Right ventricle myocardium inferior (tissue), 1 donor: ENCODE results near the gene TMEM80. TPM values are rescaled to one million over a fixed set of nuclear protein-coding genes. Genes with fewer than 3 reads are reported as not detected.
A peak's percentile ranks its signal among the peaks of the same experiment; 100 is the strongest.
"Not testable (repeated sequence)": the region's sequence is repeated elsewhere in the genome, so short reads cannot be mapped to it uniquely, and the experiment has no call there.

Experiments used
- ATAC-seq: fragments of 200-7000 bp; cut with Tn5 transposase; one replicate; pipeline ENCODE4 v1.9.1; 2020; ENCODE audit warnings: mild to moderate bottlenecking, moderate library complexity
- DNase-seq: peaks from one replicate; pipeline ENCODE4 v3.0.0; 2021; ENCODE audit errors: missing footprints
- intact Hi-C: fragments of 100-400 bp; cut with DNase I; formaldehyde crosslinking; loops from one replicate; pipeline ENCODE4 v1.11.0; 2022
- long read RNA-seq: library from polyadenylated mRNA; unstranded; transcript quantifications from one replicate; pipeline ENCODE4 v2.0.0, GENCODE V29; 2021
- total RNA-seq: library from RNA; stranded (reverse); fragmentation: NEBNext Ultra II Directional; extraction: Animal tissue kit (Norgen Biotek cat#: 25700); gene quantifications from one replicate; pipeline ENCODE4 v1.2.1, GENCODE V29; 2021
- donor health status: DM: no; HTN: yes; CAD: no; lungs with severe emphysema.

The TMEM80 gene
- total RNA-seq: 9.9 TPM
- long read RNA-seq, partial matches to known transcripts: 1 of 8 reads
- long read RNA-seq, other reads (novel, unspliced or antisense): 7 of 8 reads

GRCh38 chr11:695538-696248, at the start of gene TMEM80:
Gene TMEM80, plus strand, starts transcription at chr11:695816. Its CDS starts 12 bp downstream, at chr11:695828.
- intact Hi-C loops: no loop called here
- ATAC-seq: peak; percentile 91
- peak; percentile 100 for DNase-seq

- ATAC-seq (no peak), DNase-seq (no peak)
- intact Hi-C loops: no loop called here
Measured at GRCh38 chr11:646214-646613, 49.4 kb upstream of the TMEM80 start.

- ATAC-seq, intact Hi-C loops, DNase-seq: not testable (repeated sequence)
Measured at GRCh38 chr11:647672-648158, 47.9 kb upstream of the TMEM80 start.

- no peak for ATAC-seq
- DNase-seq: no peak
- intact Hi-C loops: no loop called here
Measured at GRCh38 chr11:650482-650881, 45.1 kb upstream of the TMEM80 start.

- ATAC-seq, DNase-seq, intact Hi-C loops: not testable (repeated sequence)
Measured at GRCh38 chr11:653136-653535, 42.5 kb upstream of the TMEM80 start.

- intact Hi-C loops: no loop called here
- ATAC-seq (no peak), DNase-seq (no peak)
Measured at GRCh38 chr11:653837-654236, 41.8 kb upstream of the TMEM80 start.

GRCh38 chr11:654444-654843, 41.2 kb upstream of the TMEM80 start:
- DNase-seq, ATAC-seq, intact Hi-C loops: not testable (repeated sequence)

- intact Hi-C loops: no loop called here
- DNase-seq (no peak), ATAC-seq (no peak)
Measured at GRCh38 chr11:655036-655726, 40.4 kb upstream of the TMEM80 start.

- intact Hi-C loops: no loop called here
- no peak for ATAC-seq
Measured at GRCh38 chr11:656426-656825, 39.2 kb upstream of the TMEM80 start.

GRCh38 chr11:656866-657265, 38.8 kb upstream of the TMEM80 start:
- ATAC-seq (no peak), DNase-seq (no peak)
- intact Hi-C loops: no loop called here

More at GRCh38 chr11:656426-656825, 39.2 kb upstream of the TMEM80 start:
- no peak for DNase-seq

GRCh38 chr11:657691-658126, 37.9 kb upstream of the TMEM80 start:
- intact Hi-C loops: no loop called here
- no peak for ATAC-seq
- no peak for DNase-seq

- ATAC-seq: no peak
- intact Hi-C loops: no loop called here
- no peak for DNase-seq
Measured at GRCh38 chr11:659532-660085, 36.0 kb upstream of the TMEM80 start.

- intact Hi-C loops: no loop called here
- ATAC-seq (no peak), DNase-seq (no peak)
Measured at GRCh38 chr11:660281-660680, 35.3 kb upstream of the TMEM80 start.

- ATAC-seq (no peak), DNase-seq (no peak)
- intact Hi-C loops: no loop called here
Measured at GRCh38 chr11:660681-661444, 34.8 kb upstream of the TMEM80 start.

- DNase-seq (peak; percentile 79), ATAC-seq (peak; percentile 60)
- intact Hi-C loops: loop anchor here (2.0 kb wide), 1 partner anchor 66 kb away; no protein-coding TSS in a partner anchor
Measured at GRCh38 chr11:662689-663274, 32.8 kb upstream of the TMEM80 start.

- ATAC-seq (no peak), DNase-seq (no peak)
- intact Hi-C loops: no loop called here
Measured at GRCh38 chr11:665062-665703, 30.4 kb upstream of the TMEM80 start.

- ATAC-seq (peak; percentile 67), DNase-seq (no peak)
- intact Hi-C loops: no loop called here
Measured at GRCh38 chr11:665704-666281, 29.8 kb upstream of the TMEM80 start.

GRCh38 chr11:673866-674265, 21.8 kb upstream of the TMEM80 start:
- ATAC-seq (no peak), DNase-seq (no peak)
- intact Hi-C loops: no loop called here
